ENCODE measurements around the gene RBM20.
A peak's percentile ranks its signal among the peaks of the same experiment; 100 is the strongest.
"Not testable (repeated sequence)": the region's sequence is repeated elsewhere in the genome, so short reads cannot be mapped to it uniquely, and the experiment has no call there.

RBM20 gene

GRCh38 chr10:110708776-110709443 is 64.8 kb downstream of the RBM20 start:
- no peak for DNase-seq

GRCh38 chr10:110709444-110709828 is 65.3 kb downstream of the RBM20 start:
- DNase-seq, result no peak

GRCh38 chr10:110709964-110710587 is 65.9 kb downstream of the RBM20 start:
- DNase-seq, result no peak

- no peak for DNase-seq
Measured at GRCh38 chr10:110710621-110711020, 66.5 kb downstream of the RBM20 start.

- no peak for DNase-seq
Measured at GRCh38 chr10:110711382-110711781, 67.2 kb downstream of the RBM20 start.

- DNase-seq, result no peak
Measured at GRCh38 chr10:110714356-110714755, 70.2 kb downstream of the RBM20 start.

GRCh38 chr10:110717781-110718589 is 73.8 kb downstream of the RBM20 start:
- DNase-seq, result no peak

- no peak for DNase-seq
Measured at GRCh38 chr10:110721406-110722038, 77.4 kb downstream of the RBM20 start.

- DNase-seq, result no peak
Measured at GRCh38 chr10:110723224-110723891, 79.2 kb downstream of the RBM20 start.

- DNase-seq, result no peak
Measured at GRCh38 chr10:110724116-110724921, 80.2 kb downstream of the RBM20 start.

GRCh38 chr10:110724937-110725336 is 80.8 kb downstream of the RBM20 start:
- no peak for DNase-seq

GRCh38 chr10:110725801-110726630 is 81.9 kb downstream of the RBM20 start:
- no peak for DNase-seq

- DNase-seq, result not testable (repeated sequence)
Measured at GRCh38 chr10:110727785-110728184, 83.6 kb downstream of the RBM20 start.

- no peak for DNase-seq
Measured at GRCh38 chr10:110730345-110731050, 86.4 kb downstream of the RBM20 start.

GRCh38 chr10:110733218-110733952 is 89.2 kb downstream of the RBM20 start:
- peak; percentile 34 for DNase-seq

GRCh38 chr10:110735620-110736027 is 91.5 kb downstream of the RBM20 start:
- no peak for DNase-seq

- no peak for DNase-seq
Measured at GRCh38 chr10:110737886-110738634, 93.9 kb downstream of the RBM20 start.

GRCh38 chr10:110739811-110740271 is 95.7 kb downstream of the RBM20 start:
- DNase-seq, result no peak

- no peak for DNase-seq
Measured at GRCh38 chr10:110742801-110743200, 98.7 kb downstream of the RBM20 start.
